A549 (cell line): ENCODE measurements around the gene SPATA1.

Source experiments
- BHLHE40 ChIP-seq: IDR thresholded peaks from 2 replicates; pipeline ENCODE4 v1.6.1; 2012; ENCODE audit warnings: low read depth, low read length, inconsistent platforms
- CEBPB ChIP-seq, 2 experiments: fragments of >200 bp in 1 of 2; sonication (Bioruptor Twin) in 1 of 2; formaldehyde crosslinking in 1 of 2; IDR thresholded peaks; 2 replicates each; pipeline ENCODE4 v1.6.1; 2012 to 2016
- EHMT2 ChIP-seq: fragments of 200-600 bp; sonication (generic); IDR thresholded peaks from 2 replicates; pipeline ENCODE4 v1.6.1; 2016; ENCODE audit warnings: antibody characterized with exemption, low read depth, mild to moderate bottlenecking, moderate library complexity
- EP300 ChIP-seq, 2 experiments: fragments of >200 bp; sonication (Bioruptor Twin); formaldehyde crosslinking; IDR thresholded peaks; 2 replicates in 1 of 2; 3 replicates in 1 of 2; pipeline ENCODE4 v1.6.1; 2016 to 2017
- HOXA7 ChIP-seq: fragments of 250-450 bp; sonication (Bioruptor Pico); IDR thresholded peaks from 2 replicates; pipeline ENCODE4 v1.5.0; 2020; ENCODE audit warnings: mild to moderate bottlenecking, moderate library complexity
- MAZ ChIP-seq: fragments of 150-350 bp; IDR thresholded peaks from 2 replicates; pipeline ENCODE4 v1.6.1; 2014; ENCODE audit warnings: antibody characterized with exemption, low read depth, low read length, borderline replicate concordance
- NR3C1 ChIP-seq: fragments of >200 bp; sonication (Bioruptor Twin); formaldehyde crosslinking; IDR thresholded peaks from 3 replicates; pipeline ENCODE4 v1.6.1; 2017
- POLR2A ChIP-seq: IDR thresholded peaks from 2 replicates; pipeline ENCODE4 v1.6.1; 2012; ENCODE audit warnings: mild to moderate bottlenecking, low read length
- REST ChIP-seq: fragments of 200-600 bp; sonication (generic); IDR thresholded peaks from 2 replicates; pipeline ENCODE4 v1.6.1; 2016; ENCODE audit warnings: antibody characterized with exemption, mild to moderate bottlenecking, moderate library complexity
- SMC3 ChIP-seq: fragments of >200 bp; sonication (Bioruptor Twin); formaldehyde crosslinking; IDR thresholded peaks from 3 replicates; pipeline ENCODE4 v1.6.1; 2018; ENCODE audit warnings: inconsistent platforms
- ZFP36 ChIP-seq: fragments of 450-650 bp; IDR thresholded peaks from 2 replicates; pipeline ENCODE4 v1.6.1; 2014; ENCODE audit warnings: borderline replicate concordance; ENCODE audit not compliant: partially characterized antibody
- TF ChIP-seq, protein P1 (sequence below): fragments of >200 bp; sonication (Bioruptor Twin); formaldehyde crosslinking; IDR thresholded peaks from 3 replicates; pipeline ENCODE4 v1.5.1; 2016
- TF ChIP-seq, protein P2 (sequence below): IDR thresholded peaks from 2 replicates; pipeline ENCODE4 v1.6.1; 2012

- TF ChIP-seq NR3C1, result no peak
- TF ChIP-seq BHLHE40, result no peak
- TF ChIP-seq REST, result no peak
- TF ChIP-seq, protein P1, sequence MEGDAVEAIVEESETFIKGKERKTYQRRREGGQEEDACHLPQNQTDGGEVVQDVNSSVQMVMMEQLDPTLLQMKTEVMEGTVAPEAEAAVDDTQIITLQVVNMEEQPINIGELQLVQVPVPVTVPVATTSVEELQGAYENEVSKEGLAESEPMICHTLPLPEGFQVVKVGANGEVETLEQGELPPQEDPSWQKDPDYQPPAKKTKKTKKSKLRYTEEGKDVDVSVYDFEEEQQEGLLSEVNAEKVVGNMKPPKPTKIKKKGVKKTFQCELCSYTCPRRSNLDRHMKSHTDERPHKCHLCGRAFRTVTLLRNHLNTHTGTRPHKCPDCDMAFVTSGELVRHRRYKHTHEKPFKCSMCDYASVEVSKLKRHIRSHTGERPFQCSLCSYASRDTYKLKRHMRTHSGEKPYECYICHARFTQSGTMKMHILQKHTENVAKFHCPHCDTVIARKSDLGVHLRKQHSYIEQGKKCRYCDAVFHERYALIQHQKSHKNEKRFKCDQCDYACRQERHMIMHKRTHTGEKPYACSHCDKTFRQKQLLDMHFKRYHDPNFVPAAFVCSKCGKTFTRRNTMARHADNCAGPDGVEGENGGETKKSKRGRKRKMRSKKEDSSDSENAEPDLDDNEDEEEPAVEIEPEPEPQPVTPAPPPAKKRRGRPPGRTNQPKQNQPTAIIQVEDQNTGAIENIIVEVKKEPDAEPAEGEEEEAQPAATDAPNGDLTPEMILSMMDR, result no peak
- no peak for TF ChIP-seq EHMT2
- no peak for TF ChIP-seq CEBPB (IDR thresholded peaks at IDR 0.05)
- TF ChIP-seq SMC3, result no peak
- no peak for TF ChIP-seq POLR2A
- no peak for TF ChIP-seq EP300 (IDR thresholded peaks at IDR 0.05)
- TF ChIP-seq, protein P2, sequence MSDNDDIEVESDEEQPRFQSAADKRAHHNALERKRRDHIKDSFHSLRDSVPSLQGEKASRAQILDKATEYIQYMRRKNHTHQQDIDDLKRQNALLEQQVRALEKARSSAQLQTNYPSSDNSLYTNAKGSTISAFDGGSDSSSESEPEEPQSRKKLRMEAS, result no peak
- no peak for TF ChIP-seq HOXA7 (CRISPR knock-in tag)
- no peak for TF ChIP-seq MAZ
- TF ChIP-seq ZFP36, result no peak
Measured at GRCh38 chr1:84525779-84526178, 19.6 kb downstream of the SPATA1 start.
